PFSK-1 (cell line): ENCODE measurements around the gene CLUH.

Source experiments
- FOXP2 ChIP-seq: optimal IDR thresholded peaks from 2 replicates; pipeline ENCODE3; 2011; ENCODE audit warnings: borderline replicate concordance, control low read depth, inconsistent platforms; ENCODE audit not compliant: insufficient read depth; ENCODE audit errors: extremely low read length, extremely low read depth
- POLR2AphosphoS5 ChIP-seq: IDR thresholded peaks from 2 replicates; pipeline ENCODE4 v1.6.1; 2012; ENCODE audit warnings: low read depth, mild to moderate bottlenecking, control low read depth, low read length, moderate library complexity
- REST ChIP-seq, 2 experiments: IDR thresholded peaks; 2 replicates each; pipeline versions ENCODE4 v1.6.1 to v1.8.0; 2011 to 2012; ENCODE audit warnings: low read depth in 2 of 2, low read length in 2 of 2, control low read depth in 1 of 2, inconsistent platforms in 1 of 2, mild to moderate bottlenecking in 1 of 2, moderate library complexity in 1 of 2; ENCODE audit not compliant: insufficient read depth in 1 of 2
- TAF1 ChIP-seq: IDR thresholded peaks from 2 replicates; pipeline ENCODE4 v1.6.1; 2012; ENCODE audit warnings: low read length, control low read depth, borderline replicate concordance; ENCODE audit not compliant: insufficient read depth

GRCh38 chr17:2710803-2711607 lies 559 bp downstream of the CLUH start:
- TF ChIP-seq REST (IDR thresholded peaks at IDR 0.05; ENCODE audit: insufficient read depth in 1 of 2, low read depth in 2 of 2, low read length in 2 of 2): no peak
- no peak for TF ChIP-seq POLR2AphosphoS5
- peak; percentile 1; the same call in 1 of the 2 replicates for TF ChIP-seq TAF1
- no peak for TF ChIP-seq FOXP2
